ENCODE results near the gene NISCH. TPM values are rescaled to one million over a fixed set of nuclear protein-coding genes. Genes with fewer than 3 reads are reported as not detected.

NISCH gene
- total and polyA plus RNA-seq, 5 donors from 2014 or later: 12.6 to 168 (median 16.4) TPM

DNA sequence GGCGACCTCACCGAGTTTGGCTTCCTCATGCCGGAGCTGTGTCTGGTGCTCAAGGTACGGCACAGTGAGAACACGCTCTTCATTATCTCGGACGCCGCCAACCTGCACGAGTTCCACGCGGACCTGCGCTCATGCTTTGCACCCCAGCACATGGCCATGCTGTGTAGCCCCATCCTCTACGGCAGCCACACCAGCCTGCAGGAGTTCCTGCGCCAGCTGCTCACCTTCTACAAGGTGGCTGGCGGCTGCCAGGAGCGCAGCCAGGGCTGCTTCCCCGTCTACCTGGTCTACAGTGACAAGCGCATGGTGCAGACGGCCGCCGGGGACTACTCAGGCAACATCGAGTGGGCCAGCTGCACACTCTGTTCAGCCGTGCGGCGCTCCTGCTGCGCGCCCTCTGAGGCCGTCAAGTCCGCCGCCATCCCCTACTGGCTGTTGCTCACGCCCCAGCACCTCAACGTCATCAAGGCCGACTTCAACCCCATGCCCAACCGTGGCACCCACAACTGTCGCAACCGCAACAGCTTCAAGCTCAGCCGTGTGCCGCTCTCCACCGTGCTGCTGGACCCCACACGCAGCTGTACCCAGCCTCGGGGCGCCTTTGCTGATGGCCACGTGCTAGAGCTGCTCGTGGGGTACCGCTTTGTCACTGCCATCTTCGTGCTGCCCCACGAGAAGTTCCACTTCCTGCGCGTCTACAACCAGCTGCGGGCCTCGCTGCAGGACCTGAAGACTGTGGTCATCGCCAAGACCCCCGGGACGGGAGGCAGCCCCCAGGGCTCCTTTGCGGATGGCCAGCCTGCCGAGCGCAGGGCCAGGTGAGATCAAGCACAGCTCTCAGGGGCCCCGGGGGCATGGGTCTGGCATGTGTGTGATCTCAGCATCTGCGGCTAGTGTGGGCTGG lies 32.6 kb downstream of the NISCH start:
- no peak for ATAC-seq (ENCODE audit: low read depth in 2 of 2)
- H3K27me3 ChIP-seq (ENCODE audit: control insufficient read depth, insufficient read depth, low read length): no peaks in the 10 kb centered on the region
- Mint-ChIP-seq H3K4me3 (no peak overlapping the region), H3K27ac (peak overlapping the region in 1 of 3 donors; percentile 49), H3K4me1 (no peaks in the 10 kb centered on the region), H3K27me3 (no peaks in the 10 kb centered on the region), H3K9me3 (no peaks in the 10 kb centered on the region), H3K36me3 (peaks cover 32% of the 10 kb centered on the region)
- peaks cover 56% of the 10 kb centered on the region for H3K36me3 ChIP-seq (ENCODE audit: control insufficient read depth, insufficient read depth, low read length)
- DNase-seq: no peak
- H3K4me3 ChIP-seq (ENCODE audit: low read depth, low read length): no peak overlapping the region
- H3K4me1 ChIP-seq (ENCODE audit: control insufficient read depth, insufficient read depth, low read length, poor library complexity, severe bottlenecking): no peaks in the 10 kb centered on the region
- H3K27ac ChIP-seq (ENCODE audit: insufficient read depth, low read length, poor library complexity, severe bottlenecking): no peak overlapping the region
- H3K9me3 ChIP-seq (ENCODE audit: control insufficient read depth in 2 of 2, low read length in 2 of 2): no peaks in the 10 kb centered on the region

DNA sequence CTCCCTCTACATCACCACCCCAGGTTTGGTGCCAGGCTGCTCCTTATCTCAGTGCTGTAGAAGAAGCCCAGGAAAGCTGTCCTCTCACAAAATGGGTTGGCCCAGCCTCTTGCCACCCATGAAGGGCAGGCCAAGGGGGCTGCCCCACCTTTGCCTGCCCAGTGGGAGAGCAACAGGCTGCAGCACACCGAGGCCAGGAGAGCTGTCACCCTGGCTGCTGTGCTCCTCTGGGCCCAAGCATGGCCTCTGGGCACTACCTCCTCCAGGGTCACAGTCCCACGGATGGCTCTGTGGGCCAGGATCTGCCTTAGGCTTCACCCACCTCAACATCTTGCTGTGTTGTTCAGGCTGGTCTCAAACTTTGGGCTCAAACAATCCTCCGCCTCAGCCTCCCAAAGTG lies 33.3 kb downstream of the NISCH start:
- ATAC-seq (ENCODE audit: low read depth in 2 of 2): no peak
- no peaks in the 10 kb centered on the region for H3K4me1 ChIP-seq (ENCODE audit: control insufficient read depth, insufficient read depth, low read length, poor library complexity, severe bottlenecking)
- no peaks in the 10 kb centered on the region for H3K27me3 ChIP-seq (ENCODE audit: control insufficient read depth, insufficient read depth, low read length)
- H3K9me3 ChIP-seq (ENCODE audit: control insufficient read depth in 2 of 2, low read length in 2 of 2): no peaks in the 10 kb centered on the region
- peaks cover 56% of the 10 kb centered on the region for H3K36me3 ChIP-seq (ENCODE audit: control insufficient read depth, insufficient read depth, low read length)
- H3K4me3 Mint-ChIP-seq: no peak overlapping the region
- no peaks in the 10 kb centered on the region for H3K9me3 Mint-ChIP-seq
- H3K27ac Mint-ChIP-seq: no peak overlapping the region
- DNase-seq: no peak
- no peaks in the 10 kb centered on the region for H3K27me3 Mint-ChIP-seq
- peaks cover 31% of the 10 kb centered on the region for H3K36me3 Mint-ChIP-seq
- H3K4me3 ChIP-seq (ENCODE audit: low read depth, low read length): no peak overlapping the region
- H3K27ac ChIP-seq (ENCODE audit: insufficient read depth, low read length, poor library complexity, severe bottlenecking): no peak overlapping the region
- no peaks in the 10 kb centered on the region for H3K4me1 Mint-ChIP-seq

DNA sequence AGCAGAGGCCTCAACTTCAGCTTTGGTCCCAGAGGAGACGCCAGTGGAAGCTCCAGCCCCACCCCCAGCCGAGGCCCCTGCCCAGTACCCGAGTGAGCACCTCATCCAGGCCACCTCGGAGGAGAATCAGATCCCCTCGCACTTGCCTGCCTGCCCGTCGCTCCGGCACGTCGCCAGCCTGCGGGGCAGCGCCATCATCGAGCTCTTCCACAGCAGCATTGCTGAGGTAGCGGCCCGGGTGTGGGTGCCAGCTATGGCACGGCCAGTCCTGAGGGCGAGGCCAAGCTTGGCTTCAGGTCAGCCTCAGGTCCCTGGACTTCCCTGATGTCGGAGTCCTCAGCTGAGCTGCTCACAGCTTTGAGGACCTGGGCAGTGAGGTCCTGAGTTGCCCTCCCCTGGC lies 34.0 kb downstream of the NISCH start:
- Mint-ChIP-seq H3K27ac (no peak overlapping the region), H3K36me3 (peaks cover 26% of the 10 kb centered on the region), H3K9me3 (no peaks in the 10 kb centered on the region), H3K4me3 (no peak overlapping the region), H3K27me3 (no peaks in the 10 kb centered on the region), H3K4me1 (peaks cover 0 to 2% (median 0%) of the 10 kb centered on the region in 4 donors)
- Histone ChIP-seq H3K27ac (ENCODE audit: insufficient read depth, low read length, poor library complexity, severe bottlenecking) (no peak overlapping the region), H3K27me3 (ENCODE audit: control insufficient read depth, insufficient read depth, low read length) (no peaks in the 10 kb centered on the region), H3K36me3 (ENCODE audit: control insufficient read depth, insufficient read depth, low read length) (peaks cover 56% of the 10 kb centered on the region), H3K4me3 (ENCODE audit: low read depth, low read length) (no peak overlapping the region), H3K4me1 (ENCODE audit: control insufficient read depth, insufficient read depth, low read length, poor library complexity, severe bottlenecking) (no peaks in the 10 kb centered on the region), H3K9me3 (ENCODE audit: control insufficient read depth in 2 of 2, low read length in 2 of 2) (no peaks in the 10 kb centered on the region)
- no peak for DNase-seq
- ATAC-seq (ENCODE audit: low read depth in 2 of 2): no peak

DNA sequence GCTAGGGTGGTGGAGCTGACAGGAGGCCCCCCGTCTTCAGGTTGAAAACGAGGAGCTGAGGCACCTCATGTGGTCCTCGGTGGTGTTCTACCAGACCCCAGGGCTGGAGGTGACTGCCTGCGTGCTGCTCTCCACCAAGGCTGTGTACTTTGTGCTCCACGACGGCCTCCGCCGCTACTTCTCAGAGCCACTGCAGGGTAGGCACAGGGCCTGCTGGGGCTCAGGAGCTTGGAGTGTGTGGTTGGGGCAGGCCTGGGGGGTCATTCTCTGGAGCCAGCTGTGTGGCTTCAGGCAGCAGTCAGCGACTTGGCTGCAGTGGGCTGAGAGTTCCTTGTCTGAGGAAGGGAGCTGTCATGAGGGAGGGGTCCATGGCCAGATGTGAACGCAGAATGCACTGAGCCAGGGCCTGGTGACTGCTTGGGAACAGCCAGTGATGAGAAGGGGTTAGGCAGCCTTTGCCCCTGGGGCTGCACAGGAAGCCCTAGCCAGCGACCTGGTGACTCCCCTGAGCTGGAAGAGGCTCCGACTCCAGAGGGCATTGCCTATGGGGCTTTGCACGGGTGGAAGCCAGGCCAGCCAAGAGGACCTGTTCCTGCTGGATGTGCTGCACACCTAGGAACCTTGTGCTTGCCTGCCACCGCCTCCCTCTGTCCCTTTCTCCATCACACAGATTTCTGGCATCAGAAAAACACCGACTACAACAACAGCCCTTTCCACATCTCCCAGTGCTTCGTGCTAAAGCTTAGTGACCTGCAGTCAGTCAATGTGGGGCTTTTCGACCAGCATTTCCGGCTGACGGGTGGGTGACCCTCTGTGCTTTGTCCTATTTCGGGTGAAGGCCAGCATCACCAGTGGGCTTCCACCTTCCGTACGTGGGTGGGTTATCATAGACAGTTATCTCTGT lies 34.9 kb downstream of the NISCH start:
- Histone ChIP-seq H3K36me3 (ENCODE audit: control insufficient read depth, insufficient read depth, low read length) (peaks cover 53% of the 10 kb centered on the region), H3K4me1 (ENCODE audit: control insufficient read depth, insufficient read depth, low read length, poor library complexity, severe bottlenecking) (no peaks in the 10 kb centered on the region), H3K9me3 (ENCODE audit: control insufficient read depth in 2 of 2, low read length in 2 of 2) (no peaks in the 10 kb centered on the region), H3K27ac (ENCODE audit: insufficient read depth, low read length, poor library complexity, severe bottlenecking) (no peak overlapping the region), H3K27me3 (ENCODE audit: control insufficient read depth, insufficient read depth, low read length) (no peaks in the 10 kb centered on the region), H3K4me3 (ENCODE audit: low read depth, low read length) (no peak overlapping the region)
- H3K4me1 Mint-ChIP-seq: peaks cover 0 to 3% (median 0%) of the 10 kb centered on the region in 4 donors
- peaks cover 4% of the 10 kb centered on the region for H3K27me3 Mint-ChIP-seq
- H3K4me3 Mint-ChIP-seq: no peak overlapping the region
- ATAC-seq (ENCODE audit: low read depth in 2 of 2) (no peak), DNase-seq (no peak)
- no peaks in the 10 kb centered on the region for H3K9me3 Mint-ChIP-seq
- H3K36me3 Mint-ChIP-seq: peaks cover 25% of the 10 kb centered on the region
- no peak overlapping the region for H3K27ac Mint-ChIP-seq

DNA sequence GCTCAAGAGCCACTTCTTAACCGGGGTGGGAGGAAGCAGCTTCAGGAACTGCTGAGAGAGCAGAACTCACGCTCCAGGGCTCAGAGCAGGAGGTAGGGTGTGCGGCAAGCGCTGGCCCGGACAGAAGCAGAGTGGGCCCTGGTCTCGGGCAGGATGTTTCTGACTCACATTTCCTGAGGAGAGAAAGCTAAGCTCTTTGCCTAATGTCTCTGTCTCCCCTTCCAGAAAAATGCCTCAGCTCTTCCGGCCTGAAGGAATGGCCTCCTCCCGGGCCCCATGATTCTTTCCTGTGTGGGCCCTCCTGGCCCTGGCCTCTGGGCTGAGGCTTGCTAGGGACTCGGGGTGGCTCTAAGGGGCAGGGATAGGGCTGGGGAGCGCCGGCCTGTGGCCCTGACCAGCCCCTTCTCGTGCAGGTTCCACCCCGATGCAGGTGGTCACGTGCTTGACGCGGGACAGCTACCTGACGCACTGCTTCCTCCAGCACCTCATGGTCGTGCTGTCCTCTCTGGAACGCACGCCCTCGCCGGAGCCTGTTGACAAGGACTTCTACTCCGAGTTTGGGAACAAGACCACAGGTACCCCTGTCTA lies 35.6 kb downstream of the NISCH start:
- Mint-ChIP-seq H3K27ac (peak overlapping the region in 1 of 3 donors; percentile 77), H3K9me3 (no peaks in the 10 kb centered on the region), H3K4me3 (no peak overlapping the region), H3K36me3 (peaks cover 20% of the 10 kb centered on the region), H3K4me1 (peaks cover 0 to 3% (median 0%) of the 10 kb centered on the region in 4 donors), H3K27me3 (peaks cover 4% of the 10 kb centered on the region)
- Histone ChIP-seq H3K9me3 (ENCODE audit: control insufficient read depth in 2 of 2, low read length in 2 of 2) (no peaks in the 10 kb centered on the region), H3K4me3 (ENCODE audit: low read depth, low read length) (no peak overlapping the region), H3K36me3 (ENCODE audit: control insufficient read depth, insufficient read depth, low read length) (peaks cover 46% of the 10 kb centered on the region), H3K4me1 (ENCODE audit: control insufficient read depth, insufficient read depth, low read length, poor library complexity, severe bottlenecking) (no peaks in the 10 kb centered on the region), H3K27me3 (ENCODE audit: control insufficient read depth, insufficient read depth, low read length) (no peaks in the 10 kb centered on the region), H3K27ac (ENCODE audit: insufficient read depth, low read length, poor library complexity, severe bottlenecking) (no peak overlapping the region)
- ATAC-seq (ENCODE audit: low read depth in 2 of 2): no peak
- no peak for DNase-seq

DNA sequence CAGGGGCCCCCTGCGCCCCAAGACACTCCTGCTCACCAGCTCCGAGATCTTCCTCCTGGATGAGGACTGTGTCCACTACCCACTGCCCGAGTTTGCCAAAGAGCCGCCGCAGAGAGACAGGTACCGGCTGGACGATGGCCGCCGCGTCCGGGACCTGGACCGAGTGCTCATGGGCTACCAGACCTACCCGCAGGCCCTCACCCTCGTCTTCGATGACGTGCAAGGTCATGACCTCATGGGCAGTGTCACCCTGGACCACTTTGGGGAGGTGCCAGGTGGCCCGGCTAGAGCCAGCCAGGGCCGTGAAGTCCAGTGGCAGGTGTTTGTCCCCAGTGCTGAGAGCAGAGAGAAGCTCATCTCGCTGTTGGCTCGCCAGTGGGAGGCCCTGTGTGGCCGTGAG lies 36.7 kb downstream of the NISCH start:
- Mint-ChIP-seq H3K36me3 (peaks cover 20% of the 10 kb centered on the region), H3K4me1 (peaks cover 0 to 3% (median 0%) of the 10 kb centered on the region in 4 donors), H3K4me3 (no peak overlapping the region), H3K27me3 (peaks cover 4% of the 10 kb centered on the region), H3K27ac (no peak overlapping the region), H3K9me3 (no peaks in the 10 kb centered on the region)
- Histone ChIP-seq H3K9me3 (ENCODE audit: control insufficient read depth in 2 of 2, low read length in 2 of 2) (no peaks in the 10 kb centered on the region), H3K4me3 (ENCODE audit: low read depth, low read length) (no peak overlapping the region), H3K4me1 (ENCODE audit: control insufficient read depth, insufficient read depth, low read length, poor library complexity, severe bottlenecking) (no peaks in the 10 kb centered on the region), H3K27me3 (ENCODE audit: control insufficient read depth, insufficient read depth, low read length) (no peaks in the 10 kb centered on the region), H3K36me3 (ENCODE audit: control insufficient read depth, insufficient read depth, low read length) (peaks cover 41% of the 10 kb centered on the region), H3K27ac (ENCODE audit: insufficient read depth, low read length, poor library complexity, severe bottlenecking) (no peak overlapping the region)
- ATAC-seq (ENCODE audit: low read depth in 2 of 2) (no peak), DNase-seq (no peak)

DNA sequence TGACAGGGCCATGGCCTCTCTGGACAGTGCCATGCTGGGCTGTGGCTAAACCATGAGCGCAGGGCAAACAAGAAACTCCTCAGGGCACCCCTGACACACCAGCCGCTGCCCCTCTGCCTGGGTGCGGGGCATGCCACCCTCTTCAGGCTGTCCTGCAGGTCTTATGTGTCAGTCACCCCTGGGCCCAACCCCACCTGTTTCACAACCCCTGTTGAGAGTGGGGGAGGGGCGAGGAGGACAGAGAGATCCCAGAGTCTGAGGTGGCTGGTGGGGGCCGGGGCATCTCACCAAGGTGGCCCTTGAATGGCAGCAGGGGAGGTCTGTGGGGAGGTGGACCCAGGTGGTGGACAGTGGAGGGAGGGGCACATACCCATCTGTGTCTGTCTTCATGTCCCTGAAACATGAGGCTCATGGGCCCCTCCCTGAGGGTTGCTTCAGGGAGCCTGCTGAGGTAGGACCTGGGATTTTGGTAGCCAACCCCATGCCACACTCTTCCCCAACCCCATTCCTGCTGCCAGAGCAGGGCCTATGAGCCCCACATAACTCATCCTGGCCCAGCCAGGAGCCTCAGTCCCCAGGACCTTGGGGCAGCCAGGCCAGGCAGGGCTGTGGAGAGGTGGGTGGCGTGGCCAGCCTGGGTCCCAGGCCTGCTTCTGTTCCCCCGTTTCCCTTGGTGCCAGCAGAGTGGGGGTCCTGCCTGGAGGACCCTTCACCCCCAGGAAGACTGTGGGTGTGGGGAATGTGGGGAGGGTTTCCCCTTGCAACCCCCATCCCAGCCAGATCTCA lies 38.0 kb downstream of the NISCH start:
- no peaks in the 10 kb centered on the region for H3K4me1 ChIP-seq (ENCODE audit: control insufficient read depth, insufficient read depth, low read length, poor library complexity, severe bottlenecking)

More for the DNA sequence above, 38.0 kb downstream of the NISCH start:
- no peak overlapping the region for H3K4me3 ChIP-seq (ENCODE audit: low read depth, low read length)
- Mint-ChIP-seq H3K9me3 (no peaks in the 10 kb centered on the region), H3K27ac (no peak overlapping the region), H3K36me3 (peaks cover 16% of the 10 kb centered on the region), H3K27me3 (peaks cover 4% of the 10 kb centered on the region), H3K4me1 (peaks cover 0 to 3% (median 0%) of the 10 kb centered on the region in 4 donors), H3K4me3 (no peak overlapping the region)
- no peaks in the 10 kb centered on the region for H3K27me3 ChIP-seq (ENCODE audit: control insufficient read depth, insufficient read depth, low read length)
- no peak overlapping the region for H3K27ac ChIP-seq (ENCODE audit: insufficient read depth, low read length, poor library complexity, severe bottlenecking)
- no peaks in the 10 kb centered on the region for H3K9me3 ChIP-seq (ENCODE audit: control insufficient read depth in 2 of 2, low read length in 2 of 2)
- ATAC-seq (ENCODE audit: low read depth in 2 of 2) (no peak), DNase-seq (no peak)
- H3K36me3 ChIP-seq (ENCODE audit: control insufficient read depth, insufficient read depth, low read length): peaks cover 34% of the 10 kb centered on the region

All from CD4-positive, CD25-positive, alpha-beta regulatory T cell (primary cell).